HG03520 (cell line): ENCODE results near the gene DIRAS1.

Experiments
- ATAC-seq: cut with Tn5 transposase; IDR thresholded peaks from one replicate; pipeline ENCODE4 v1.9.1; 2021; ENCODE audit warnings: mild to moderate bottlenecking, moderate library complexity; ENCODE audit not compliant: unreplicated experiment

DIRAS1 gene

DNA sequence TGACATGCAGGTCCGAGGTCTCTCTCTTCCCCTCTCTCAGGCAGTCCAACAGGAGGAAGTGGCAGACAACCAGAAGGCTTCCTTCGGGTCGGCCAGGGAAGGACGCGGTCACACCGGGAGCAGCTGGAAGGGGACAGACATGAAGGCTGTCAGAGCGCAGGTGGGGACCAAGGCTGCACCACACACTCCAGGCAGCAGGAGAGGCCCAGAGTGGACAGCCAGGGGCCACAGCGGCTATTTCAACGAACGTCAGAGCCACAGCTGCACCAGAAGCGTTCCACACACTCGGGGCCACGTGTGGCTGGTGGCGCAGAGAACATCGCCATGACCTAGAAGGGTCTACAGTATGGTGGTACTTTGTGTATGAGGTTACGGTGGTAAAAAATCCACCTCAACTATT is 34.6 kb upstream of the DIRAS1 start:
- ATAC-seq: no peak

DNA sequence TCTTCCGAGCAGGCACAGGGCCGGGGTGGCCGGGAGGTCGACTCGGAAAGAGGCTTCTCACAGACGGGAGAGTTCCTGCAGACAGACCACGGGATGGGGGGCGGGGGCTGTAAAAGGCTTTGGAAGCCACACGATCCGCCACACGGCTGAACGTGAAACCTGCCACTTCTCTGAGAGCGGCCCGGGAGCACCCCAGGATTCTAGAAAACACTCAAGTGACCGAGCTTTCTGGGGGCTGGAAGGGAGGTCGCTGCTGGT is 34.2 kb upstream of the DIRAS1 start:
- ATAC-seq: no peak

GRCh38 chr19:2754659-2755447 is 33.7 kb upstream of the DIRAS1 start:
- no peak for ATAC-seq

GRCh38 chr19:2751438-2751830 is 30.3 kb upstream of the DIRAS1 start:
- no peak for ATAC-seq

DNA sequence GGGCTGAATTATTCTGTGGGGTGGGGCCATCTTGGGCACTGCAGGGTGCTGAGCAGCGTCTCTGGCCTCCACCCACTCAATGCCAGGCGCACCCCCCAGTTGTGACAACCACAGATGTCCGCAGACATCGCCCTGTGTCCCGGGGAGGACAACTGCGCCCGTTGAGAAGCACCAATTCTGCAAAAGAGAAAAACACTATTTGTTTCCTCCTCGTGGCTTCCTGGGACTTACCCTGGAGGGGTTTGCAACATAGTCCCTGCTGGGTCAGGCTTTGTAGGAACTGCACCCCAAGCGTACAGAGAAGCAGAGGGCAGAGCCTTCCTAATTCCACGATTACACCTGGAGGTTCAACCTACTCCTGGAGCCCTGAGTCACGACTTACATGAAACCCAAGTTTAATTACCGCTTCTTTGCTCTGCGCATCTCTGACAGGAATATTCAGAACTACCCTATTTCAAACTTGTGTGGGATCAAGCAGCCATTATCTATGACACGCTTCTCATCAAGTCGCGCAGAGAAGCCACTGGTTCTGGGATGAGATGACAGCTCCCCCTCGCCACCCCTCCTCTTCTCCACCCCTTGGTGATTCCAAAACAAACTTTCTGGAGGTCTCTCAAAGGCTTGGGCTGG is 29.8 kb upstream of the DIRAS1 start:
- no peak for ATAC-seq

DNA sequence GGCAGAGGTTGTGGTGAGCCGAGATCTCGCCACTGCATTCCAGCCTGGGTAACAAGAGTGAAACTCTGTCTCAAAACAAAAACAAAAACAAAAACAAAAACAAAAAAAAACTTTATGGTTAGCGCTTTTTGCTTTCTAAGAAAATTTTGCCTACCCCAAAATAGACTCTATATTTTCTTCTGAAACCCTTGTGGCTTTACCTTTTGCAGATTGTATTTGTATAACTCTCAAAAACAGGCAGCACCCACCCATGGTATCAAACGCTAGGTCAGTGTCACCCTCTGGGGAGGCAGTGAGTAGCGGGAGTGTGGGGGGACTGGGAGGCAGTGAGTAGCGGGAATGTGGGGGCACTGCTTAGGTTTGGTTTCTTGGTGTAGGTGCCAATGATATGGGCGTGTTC is 26.2 kb upstream of the DIRAS1 start:
- no peak for ATAC-seq

DNA sequence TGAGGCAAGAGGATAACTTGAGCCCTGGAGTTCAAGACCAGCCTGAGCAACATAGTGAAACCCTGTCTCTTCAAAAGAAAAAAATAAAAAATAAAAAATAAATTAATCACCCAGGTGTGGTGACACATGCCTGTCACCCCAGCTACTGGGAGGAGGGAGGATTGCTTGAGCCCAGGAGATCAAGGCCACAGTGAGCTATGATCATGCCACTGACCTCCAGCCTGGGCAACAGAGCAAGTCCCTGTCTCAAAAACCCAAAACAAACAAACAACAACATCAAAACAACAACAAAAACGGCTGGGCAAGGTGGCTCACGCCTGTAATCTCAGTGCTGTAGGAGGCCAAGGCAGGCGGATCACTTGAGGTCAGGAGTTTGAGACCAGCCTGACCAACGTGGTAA is 22.9 kb upstream of the DIRAS1 start:
- no peak for ATAC-seq

GRCh38 chr19:2743099-2743498 is 21.9 kb upstream of the DIRAS1 start:
- no peak for ATAC-seq

DNA sequence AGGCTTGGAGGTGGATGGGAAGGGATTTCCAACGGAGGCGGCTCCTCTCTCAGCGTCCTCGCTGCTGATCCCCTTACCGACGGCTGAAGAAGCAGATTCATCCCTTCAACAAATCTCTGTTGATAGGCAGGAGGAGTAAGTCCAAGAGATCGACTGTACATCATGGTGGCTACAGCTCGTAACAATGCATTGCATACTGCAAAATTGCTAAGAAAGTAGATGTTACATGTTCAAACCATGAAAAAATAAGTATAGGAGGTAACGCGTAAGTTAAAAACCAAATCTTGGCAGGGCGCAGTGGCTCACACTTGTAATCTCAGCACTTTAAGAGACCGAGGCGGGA is 19.1 kb upstream of the DIRAS1 start:
- ATAC-seq: peak; percentile 5

DNA sequence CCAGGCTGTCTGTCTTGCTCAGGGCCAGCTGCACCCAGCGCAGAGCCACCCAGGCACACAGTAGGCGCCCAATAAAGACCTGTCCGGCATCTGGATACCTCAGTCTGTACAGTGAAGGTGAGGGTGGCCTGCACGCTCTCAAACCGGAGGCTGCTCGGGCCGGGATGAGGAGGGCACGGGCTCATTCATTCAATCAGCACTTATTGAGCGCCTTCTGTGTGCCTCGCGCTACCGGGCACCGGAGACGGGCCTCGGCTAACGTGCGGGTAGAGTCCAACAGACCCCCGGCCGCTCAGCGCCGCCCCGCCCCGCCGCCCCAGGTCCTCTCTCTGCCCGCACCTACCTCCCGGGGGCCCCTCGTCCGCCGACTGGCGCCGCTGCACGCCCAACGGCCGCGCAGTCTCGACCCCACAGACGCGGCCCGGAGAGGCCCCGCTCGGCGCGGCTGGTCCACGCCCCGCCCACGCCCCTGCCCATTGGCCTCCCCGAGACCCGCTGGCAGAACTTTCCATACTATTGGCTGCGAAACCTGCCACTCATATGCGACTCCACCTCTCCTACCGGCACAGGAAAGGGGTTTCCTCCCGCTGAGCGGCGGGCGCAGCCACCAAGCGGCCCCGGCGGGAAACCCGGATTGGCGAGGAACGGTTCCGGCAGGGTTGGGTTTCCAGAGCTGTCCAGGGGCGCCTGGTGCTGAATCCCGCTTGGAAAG is 18.6 kb upstream of the DIRAS1 start, which contains the start of gene SLC39A3:
SLC39A3 (minus strand) TSS at position 416 of the 712 bp plus-strand sequence. CDS start 2,760 bp downstream, outside the sequence.
- peak; percentile 80 for ATAC-seq

DNA sequence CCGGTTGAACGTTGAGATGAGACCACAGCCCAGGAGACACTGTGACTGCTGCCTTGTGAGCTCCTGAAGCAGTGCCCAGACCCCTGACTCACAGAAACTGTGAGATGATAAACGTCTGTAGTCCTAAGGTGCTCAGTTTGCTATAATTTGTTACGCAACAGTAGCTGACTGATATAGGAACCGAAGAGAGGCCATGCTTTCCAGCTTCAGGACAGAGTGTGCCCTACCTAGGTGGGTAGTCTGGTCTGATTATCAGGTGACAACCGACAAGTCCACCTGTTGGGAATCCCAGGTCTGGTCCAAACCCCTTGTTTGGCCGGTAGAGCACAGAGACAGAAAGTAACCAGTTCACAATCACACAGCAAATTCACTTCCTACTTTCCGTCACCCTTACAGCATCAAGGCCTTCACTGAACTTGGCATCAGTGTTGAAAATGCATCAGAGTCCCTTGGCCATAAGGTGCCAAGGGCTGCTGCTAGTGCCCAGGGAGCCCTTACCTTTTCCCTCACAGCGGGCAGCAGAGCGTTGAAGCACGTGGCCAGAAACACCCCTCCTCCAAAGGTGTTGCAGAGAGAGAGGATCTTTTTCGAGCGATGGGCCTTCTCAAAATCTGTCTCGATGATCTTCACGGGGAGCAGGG is 15.5 kb upstream of the DIRAS1 start:
- ATAC-seq: no peak

GRCh38 chr19:2735374-2735773 is 14.2 kb upstream of the DIRAS1 start:
- no peak for ATAC-seq

GRCh38 chr19:2734589-2735288 is 13.6 kb upstream of the DIRAS1 start:
- no peak for ATAC-seq

GRCh38 chr19:2733930-2734588 is 12.9 kb upstream of the DIRAS1 start:
- no peak for ATAC-seq

- ATAC-seq: no peak
Observed at GRCh38 chr19:2732883-2733282, 11.7 kb upstream of the DIRAS1 start.

- no peak for ATAC-seq
Observed at GRCh38 chr19:2732157-2732725, 11.1 kb upstream of the DIRAS1 start.

GRCh38 chr19:2731181-2731995 is 10.2 kb upstream of the DIRAS1 start:
- no peak for ATAC-seq

- no peak for ATAC-seq
Observed at GRCh38 chr19:2729943-2730818, 9.0 kb upstream of the DIRAS1 start.
